Parathyroid adenoma (tissue), 2 donors: ENCODE measurements around the gene OSTN.

Experiments
- H2AFZ ChIP-seq: fragments of 300-600 bp; sonication (generic); one replicate; pipeline ENCODE4 v1.7.0; 2017; ENCODE audit warnings: antibody characterized with exemption, mild to moderate bottlenecking
- H3K27ac ChIP-seq: fragments of 300-600 bp; sonication (generic); one replicate; pipeline ENCODE4 v1.7.0; 2017
- H3K27me3 ChIP-seq: fragments of 300-600 bp; sonication (generic); one replicate; pipeline ENCODE4 v1.7.0; 2017; ENCODE audit warnings: low read length; ENCODE audit not compliant: control insufficient read depth, insufficient read depth
- H3K36me3 ChIP-seq: fragments of 300-600 bp; sonication (generic); one replicate; pipeline ENCODE4 v1.7.0; 2017; ENCODE audit warnings: low read length; ENCODE audit not compliant: control insufficient read depth, insufficient read depth
- H3K4me1 ChIP-seq: fragments of 300-600 bp; sonication (generic); one replicate; pipeline ENCODE4 v1.7.0; 2017; ENCODE audit warnings: control low read depth
- H3K4me2 ChIP-seq: fragments of 300-600 bp; sonication (generic); one replicate; pipeline ENCODE4 v1.7.0; 2017; ENCODE audit warnings: low read length
- H3K4me3 ChIP-seq: fragments of 300-600 bp; sonication (generic); one replicate; pipeline ENCODE4 v1.7.0; 2017; ENCODE audit warnings: low read depth, low read length
- H3K79me2 ChIP-seq: fragments of 300-600 bp; sonication (generic); one replicate; pipeline ENCODE4 v1.7.0; 2017; ENCODE audit warnings: control low read depth
- H3K9ac ChIP-seq: fragments of 300-600 bp; sonication (generic); one replicate; pipeline ENCODE4 v1.7.0; 2017; ENCODE audit warnings: mild to moderate bottlenecking
- H3K9me3 ChIP-seq: fragments of 300-600 bp; sonication (generic); one replicate; pipeline ENCODE4 v1.7.0; 2017; ENCODE audit warnings: low read length; ENCODE audit not compliant: control insufficient read depth
- CTCF ChIP-seq: fragments of 300-600 bp; sonication (generic); IDR thresholded peaks from one replicate; pipeline ENCODE4 v1.7.0; 2017; ENCODE audit warnings: antibody characterized with exemption, mild to moderate bottlenecking
- donor health status: primary hyperparathyroidism.

Gene OSTN

GRCh38 chr3:191236646-191237045, 37.6 kb downstream of the OSTN start:
- Histone ChIP-seq H3K9me3 (no peaks in the 10 kb centered on the region), H3K9ac (no peak overlapping the region), H2AFZ (no peak overlapping the region), H3K36me3 (no peaks in the 10 kb centered on the region), H3K4me3 (no peak overlapping the region), H3K4me2 (no peak overlapping the region), H3K27me3 (no peaks in the 10 kb centered on the region), H3K27ac (no peak overlapping the region), H3K4me1 (no peaks in the 10 kb centered on the region), H3K79me2 (no peaks in the 10 kb centered on the region)
- no peak for TF ChIP-seq CTCF

GRCh38 chr3:191237047-191237882, 38.2 kb downstream of the OSTN start:
- no peak overlapping the region for H3K27ac ChIP-seq
- no peaks in the 10 kb centered on the region for H3K27me3 ChIP-seq
- H3K4me2 ChIP-seq, result no peak overlapping the region
- no peaks in the 10 kb centered on the region for H3K36me3 ChIP-seq
- H3K79me2 ChIP-seq, result no peaks in the 10 kb centered on the region
- H2AFZ ChIP-seq, result no peak overlapping the region
- no peak overlapping the region for H3K9ac ChIP-seq
- H3K9me3 ChIP-seq, result no peaks in the 10 kb centered on the region
- no peak for TF ChIP-seq CTCF
- no peak overlapping the region for H3K4me3 ChIP-seq
- no peaks in the 10 kb centered on the region for H3K4me1 ChIP-seq

GRCh38 chr3:191238321-191238817, 39.3 kb downstream of the OSTN start:
- Histone ChIP-seq H3K36me3 (no peaks in the 10 kb centered on the region), H3K79me2 (no peaks in the 10 kb centered on the region), H3K4me3 (no peak overlapping the region), H3K4me1 (no peaks in the 10 kb centered on the region), H3K9ac (no peak overlapping the region), H3K27me3 (no peaks in the 10 kb centered on the region), H3K9me3 (no peaks in the 10 kb centered on the region), H3K4me2 (no peak overlapping the region), H3K27ac (no peak overlapping the region), H2AFZ (no peak overlapping the region)
- no peak for TF ChIP-seq CTCF

GRCh38 chr3:191239407-191240031, 40.5 kb downstream of the OSTN start:
- Histone ChIP-seq H3K27me3 (no peaks in the 10 kb centered on the region), H3K9ac (no peak overlapping the region), H3K27ac (no peak overlapping the region), H3K9me3 (no peaks in the 10 kb centered on the region), H3K79me2 (no peaks in the 10 kb centered on the region), H3K4me2 (no peak overlapping the region), H2AFZ (no peak overlapping the region), H3K4me3 (no peak overlapping the region), H3K4me1 (no peaks in the 10 kb centered on the region), H3K36me3 (no peaks in the 10 kb centered on the region)
- no peak for TF ChIP-seq CTCF
